HepG2 (cell line): ENCODE measurements around the gene CAMKV. TPM values are rescaled to one million over a fixed set of nuclear protein-coding genes. Genes with fewer than 3 reads are reported as not detected.

Experiments used
- ATAC-seq: fragments of 200-7000 bp; cut with Tn5 transposase; 3 replicates; pipeline ENCODE4 v1.9.1; 2020; ENCODE audit warnings: mild to moderate bottlenecking, moderate library complexity
- BruUV-seq: library from RNA; stranded (reverse); fragments of 400-500 nt; replicated peaks from 2 replicates; lab custom pipeline; 2021; lab: Mats Ljungman, UMichigan
- CTCF ChIA-PET: fragments of 300-600 bp; formaldehyde crosslinking; extraction: SDS; loops from one replicate; lab custom pipeline; 2021; ENCODE audit warnings: low total read pairs, inconsistent platforms, low intra/inter-chr PET ratio; lab: Yijun Ruan, JAX
- POLR2A ChIA-PET: fragments of 350-600 bp; sonication (Branson Sonifier 250); formaldehyde crosslinking; loops from one replicate; lab custom pipeline; 2020; ENCODE audit warnings: antibody characterized with exemption, inconsistent platforms; lab: Yijun Ruan, JAX
- DNase-seq: peaks from one replicate; pipeline ENCODE4 v3.0.0-alpha.2; 2015; ENCODE audit warnings: low spot score
- FAIRE-seq: peaks from 3 replicates; lab custom pipeline; 2011; peaks lifted over from hg19 to GRCh38; lab: Jason Lieb, UNC
- H2AFZ ChIP-seq: one replicate; pipeline ENCODE4 v1.6.1; 2011; ENCODE audit warnings: low read length, inconsistent platforms
- H3K27ac ChIP-seq: fragments of 300-600 bp; 3 replicates; pipeline ENCODE4 v1.8.0; 2011; ENCODE audit warnings: mixed run types, mild to moderate bottlenecking, mixed read lengths, low read length, inconsistent platforms; ENCODE audit not compliant: insufficient read depth; ENCODE audit errors: extremely low read length
- H3K27me3 ChIP-seq, 2 experiments: fragments of 200-600 bp in 1 of 2; 2 replicates in 1 of 2; 3 replicates in 1 of 2; pipeline versions ENCODE4 v1.6.0 to v1.8.0; 2011; ENCODE audit warnings: low read length in 2 of 2, mild to moderate bottlenecking in 2 of 2, moderate library complexity in 2 of 2, inconsistent platforms in 1 of 2; ENCODE audit not compliant: insufficient read depth in 2 of 2, control insufficient read depth in 1 of 2
- H3K36me3 ChIP-seq, 2 experiments: fragments of 200-600 bp in 1 of 2; replicated peaks in 1 of 2; 2 replicates in 1 of 2; 3 replicates in 1 of 2; pipeline versions ENCODE4 v1.5.1 to v1.8.0; 2011; ENCODE audit warnings: low read length in 2 of 2, inconsistent platforms in 1 of 2; ENCODE audit not compliant: insufficient read depth in 2 of 2, control insufficient read depth in 1 of 2
- H3K4me1 ChIP-seq: 2 replicates; pipeline ENCODE4 v1.5.1; 2012; ENCODE audit warnings: low read length, inconsistent platforms; ENCODE audit not compliant: insufficient read depth
- H3K4me2 ChIP-seq: 2 replicates; pipeline ENCODE4 v1.6.0; 2011; ENCODE audit warnings: low read depth, low read length, inconsistent platforms
- H3K4me3 ChIP-seq, 3 experiments: fragments of 200-600 bp in 1 of 3; sonication (generic), shearing (Covaris generic) in 1 of 3; replicated peaks in 1 of 3; 2 replicates each; pipeline ENCODE4 v1.5.1; 2011 to 2016; ENCODE audit warnings: low read length in 3 of 3, inconsistent platforms in 2 of 3, low read depth in 2 of 3, mild to moderate bottlenecking in 2 of 3, control low read depth in 1 of 3, mixed read lengths in 1 of 3; ENCODE audit not compliant: insufficient read depth in 1 of 3
- H3K79me2 ChIP-seq: one replicate; pipeline ENCODE4 v1.6.1; 2011; ENCODE audit warnings: low read length, inconsistent platforms; ENCODE audit not compliant: insufficient read depth
- H3K9ac ChIP-seq: 2 replicates; pipeline ENCODE4 v1.6.0; 2011; ENCODE audit warnings: mild to moderate bottlenecking, low read depth, low read length, inconsistent platforms; ENCODE audit not compliant: insufficient read depth
- H3K9me3 ChIP-seq: 2 replicates; pipeline ENCODE4 v1.5.1; 2012; ENCODE audit warnings: mild to moderate bottlenecking, low read length
- H4K20me1 ChIP-seq: 2 replicates; pipeline ENCODE4 v1.6.0; 2011; ENCODE audit warnings: inconsistent platforms, mild to moderate bottlenecking, low read length, moderate library complexity; ENCODE audit not compliant: insufficient read depth
- LCORL ChIP-seq, 2 experiments: fragments of 450-650 bp in 1 of 2; sonication (generic) in 1 of 2; formaldehyde crosslinking in 1 of 2; IDR thresholded peaks; 2 replicates each; pipeline versions ENCODE4 v1.5.0 to v1.6.1; 2017 to 2020; ENCODE audit warnings: antibody characterized with exemption in 1 of 2, missing genetic modification reagents in 1 of 2
- MEF2D ChIP-seq: sonication (generic); formaldehyde crosslinking; IDR thresholded peaks from 2 replicates; pipeline ENCODE4 v1.5.1; 2020; ENCODE audit warnings: mild to moderate bottlenecking, missing genetic modification reagents
- ZSCAN30 ChIP-seq: sonication (generic); formaldehyde crosslinking; IDR thresholded peaks from 2 replicates; pipeline ENCODE4 v1.5.0; 2020; ENCODE audit warnings: mild to moderate bottlenecking, missing genetic modification reagents
- WGBS: methylation state at CpG from one replicate; pipeline ENCODE4 v1.1.6; 2017; ENCODE audit warnings: low lambda C conversion rate; 5-methylcytosine and 5-hydroxymethylcytosine counted together
- in situ Hi-C: cut with HindIII; loops from 2 replicates; pipeline ENCODE4 v1.10.0; 2017; ENCODE audit warnings: low pct_unique_long_range_greater_than_20kb; ENCODE audit not compliant: extremely low pct_ligation_motif_present
- intact Hi-C: fragments of 100-400 bp; cut with micrococcal nuclease; formaldehyde crosslinking; loops from one replicate; pipeline ENCODE4 v1.10.0; 2022; ENCODE audit not compliant: unreplicated experiment
- polyA plus RNA-seq, 8 experiments: library from polyadenylated mRNA; depleted of rRNA in 3 of 8; stranded (reverse) in 7 of 8; unstranded in 1 of 8; fragments of >200 nt; fragmentation: Illumina TruSeq in 4 of 8; extraction: Trizol in 4 of 8; gene quantifications; 2 replicates each; pipeline versions ENCODE4 v1.2.1 to v1.2.3, GENCODE V29; 2011 to 2016; ENCODE audit warnings: low read depth in 4 of 8, missing spikeins in 1 of 8, mixed read lengths in 1 of 8; ENCODE audit not compliant: insufficient read depth in 1 of 8
- total RNA-seq, 5 experiments: library from RNA; depleted of rRNA; stranded (reverse); fragments of >200 nt; fragmentation: Illumina TruSeq; extraction: Trizol; gene quantifications; 2 replicates each; pipeline ENCODE4 v1.2.3, GENCODE V29; 2016; ENCODE audit warnings: low read depth in 1 of 5
- TF ChIP-seq, protein P1 (sequence below): sonication (generic); formaldehyde crosslinking; IDR thresholded peaks from 2 replicates; pipeline ENCODE4 v1.5.0; 2020; ENCODE audit warnings: mild to moderate bottlenecking, missing genetic modification reagents, borderline replicate concordance

The CAMKV gene
- total and polyA plus RNA-seq, 2 of the 13 experiments (the other 11 are each of a cell fraction or from before 2014, with no cell fraction given) = 0.13 to 0.15 TPM

DNA sequence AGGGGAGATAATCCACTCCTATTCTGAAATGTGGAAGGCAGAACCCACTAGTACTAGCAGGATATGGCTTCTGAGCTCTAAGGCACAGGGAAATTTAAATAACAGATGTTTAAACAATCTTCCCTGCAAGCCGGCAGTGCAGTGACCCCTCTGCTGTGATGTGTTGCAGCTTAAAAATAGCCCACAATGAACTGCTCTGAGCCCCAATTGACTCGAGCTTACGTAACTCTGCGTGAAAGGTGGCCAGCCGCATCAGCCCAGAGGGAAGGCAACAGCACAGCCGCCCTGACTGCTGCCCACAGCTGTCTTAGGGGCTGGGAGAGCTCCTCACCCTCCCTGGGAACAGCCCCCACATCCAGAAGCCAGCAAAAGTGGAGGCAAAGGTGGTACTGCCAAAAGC, 12.5 kb upstream of the CAMKV start:
- no peak overlapping the region for H2AFZ ChIP-seq
- H4K20me1 ChIP-seq = no peaks in the 10 kb centered on the region
- TF ChIP-seq LCORL (IDR thresholded peaks at IDR 0.05) (no peak), LCORL (CRISPR knock-in tag; IDR thresholded peaks at IDR 0.05) (peak; percentile 28; the same call in 1 of the 2 replicates), ZSCAN30 (CRISPR knock-in tag) (no peak), MEF2D (CRISPR knock-in tag) (0 out of 2 replicates have a peak, but pooled peaks have one; percentile 34)
- TF ChIP-seq, protein P1, sequence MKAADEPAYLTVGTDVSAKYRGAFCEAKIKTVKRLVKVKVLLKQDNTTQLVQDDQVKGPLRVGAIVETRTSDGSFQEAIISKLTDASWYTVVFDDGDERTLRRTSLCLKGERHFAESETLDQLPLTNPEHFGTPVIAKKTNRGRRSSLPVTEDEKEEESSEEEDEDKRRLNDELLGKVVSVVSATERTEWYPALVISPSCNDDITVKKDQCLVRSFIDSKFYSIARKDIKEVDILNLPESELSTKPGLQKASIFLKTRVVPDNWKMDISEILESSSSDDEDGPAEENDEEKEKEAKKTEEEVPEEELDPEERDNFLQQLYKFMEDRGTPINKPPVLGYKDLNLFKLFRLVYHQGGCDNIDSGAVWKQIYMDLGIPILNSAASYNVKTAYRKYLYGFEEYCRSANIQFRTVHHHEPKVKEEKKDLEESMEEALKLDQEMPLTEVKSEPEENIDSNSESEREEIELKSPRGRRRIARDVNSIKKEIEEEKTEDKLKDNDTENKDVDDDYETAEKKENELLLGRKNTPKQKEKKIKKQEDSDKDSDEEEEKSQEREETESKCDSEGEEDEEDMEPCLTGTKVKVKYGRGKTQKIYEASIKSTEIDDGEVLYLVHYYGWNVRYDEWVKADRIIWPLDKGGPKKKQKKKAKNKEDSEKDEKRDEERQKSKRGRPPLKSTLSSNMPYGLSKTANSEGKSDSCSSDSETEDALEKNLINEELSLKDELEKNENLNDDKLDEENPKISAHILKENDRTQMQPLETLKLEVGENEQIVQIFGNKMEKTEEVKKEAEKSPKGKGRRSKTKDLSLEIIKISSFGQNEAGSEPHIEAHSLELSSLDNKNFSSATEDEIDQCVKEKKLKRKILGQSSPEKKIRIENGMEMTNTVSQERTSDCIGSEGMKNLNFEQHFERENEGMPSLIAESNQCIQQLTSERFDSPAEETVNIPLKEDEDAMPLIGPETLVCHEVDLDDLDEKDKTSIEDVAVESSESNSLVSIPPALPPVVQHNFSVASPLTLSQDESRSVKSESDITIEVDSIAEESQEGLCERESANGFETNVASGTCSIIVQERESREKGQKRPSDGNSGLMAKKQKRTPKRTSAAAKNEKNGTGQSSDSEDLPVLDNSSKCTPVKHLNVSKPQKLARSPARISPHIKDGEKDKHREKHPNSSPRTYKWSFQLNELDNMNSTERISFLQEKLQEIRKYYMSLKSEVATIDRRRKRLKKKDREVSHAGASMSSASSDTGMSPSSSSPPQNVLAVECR (CRISPR knock-in tag) = 0 out of 2 replicates have a peak, but pooled peaks have one; percentile 9
- intact Hi-C loops (no loop called here), in situ Hi-C loops (no loop called here)
- no peaks in the 10 kb centered on the region for H3K79me2 ChIP-seq
- H3K9me3 ChIP-seq = no peaks in the 10 kb centered on the region
- peaks cover 1 to 15% of the 10 kb centered on the region in 2 experiments; a peak in 2 of 5 replicates for H3K27me3 ChIP-seq
- ATAC-seq = 0 out of 3 replicates have a peak, but pooled peaks have one; percentile 6
- no TSS peak for BruUV-seq
- no peak overlapping the region for H3K27ac ChIP-seq
- no peaks in the 10 kb centered on the region for H3K36me3 ChIP-seq
- peaks cover 52% of the 10 kb centered on the region for H3K4me1 ChIP-seq
- no peak overlapping the region for H3K4me3 ChIP-seq
- ChIA-PET POLR2A (interaction anchor here (1.4 kb wide), 2 partner anchors 9 to 69 kb away, joined by 4 read pairs; partner anchors contain the start of gene UBA7), CTCF (no interaction called here)
- FAIRE-seq = no peak
- DNase-seq = no peak
- H3K4me2 ChIP-seq = peak overlapping the region; percentile 32
- WGBS = 0% methylated on average over 6 of the region's 6 CpGs
- H3K9ac ChIP-seq = no peak overlapping the region
